ENCODE measurements around the gene CPXM2. TPM values are rescaled to one million over a fixed set of nuclear protein-coding genes. Genes with fewer than 3 reads are reported as not detected.

CPXM2 gene
- total RNA-seq, 1 experiment from 2014 or later, result not detected

- H3K4me1 ChIP-seq (ENCODE audit: control insufficient read depth, insufficient read depth, low read length), result no peaks in the 10 kb centered on the region
- POLR2A ChIA-PET, result no interaction called here
- BruUV-seq (replicated peaks), result no TSS peak
- H3K4me3 ChIP-seq (ENCODE audit: low read depth in 2 of 2, low read length in 2 of 2), result no peak overlapping the region
- intact Hi-C loops (cut with micrococcal nuclease; ENCODE audit: unreplicated experiment) (no loop called here), in situ Hi-C loops (cut with HindIII; ENCODE audit: low pct_unique_long_range_greater_than_20kb, low sequenced_read_pairs) (no loop called here)
- peaks cover 22% of the 10 kb centered on the region for H3K27me3 ChIP-seq (ENCODE audit: control insufficient read depth, insufficient read depth, low read length)
- CTCF ChIA-PET, result no interaction called here
- no peak overlapping the region for H3K27ac ChIP-seq (ENCODE audit: low read length)
- H3K9me3 ChIP-seq (ENCODE audit: control insufficient read depth, insufficient read depth, low read depth, low read length), result no peaks in the 10 kb centered on the region
- TF ChIP-seq POLR2AphosphoS5 (IDR thresholded peaks at IDR 0.05; ENCODE audit: low read depth, low read length) (no peak), SIN3A (IDR thresholded peaks at IDR 0.05; ENCODE audit: borderline replicate concordance, insufficient read depth, low read depth, low read length) (no peak), CTCF (IDR thresholded peaks at IDR 0.05) (no peak), TCF7L2 (IDR thresholded peaks at IDR 0.05; ENCODE audit: low read depth, low read length) (no peak)
- TF ChIP-seq, protein P1, sequence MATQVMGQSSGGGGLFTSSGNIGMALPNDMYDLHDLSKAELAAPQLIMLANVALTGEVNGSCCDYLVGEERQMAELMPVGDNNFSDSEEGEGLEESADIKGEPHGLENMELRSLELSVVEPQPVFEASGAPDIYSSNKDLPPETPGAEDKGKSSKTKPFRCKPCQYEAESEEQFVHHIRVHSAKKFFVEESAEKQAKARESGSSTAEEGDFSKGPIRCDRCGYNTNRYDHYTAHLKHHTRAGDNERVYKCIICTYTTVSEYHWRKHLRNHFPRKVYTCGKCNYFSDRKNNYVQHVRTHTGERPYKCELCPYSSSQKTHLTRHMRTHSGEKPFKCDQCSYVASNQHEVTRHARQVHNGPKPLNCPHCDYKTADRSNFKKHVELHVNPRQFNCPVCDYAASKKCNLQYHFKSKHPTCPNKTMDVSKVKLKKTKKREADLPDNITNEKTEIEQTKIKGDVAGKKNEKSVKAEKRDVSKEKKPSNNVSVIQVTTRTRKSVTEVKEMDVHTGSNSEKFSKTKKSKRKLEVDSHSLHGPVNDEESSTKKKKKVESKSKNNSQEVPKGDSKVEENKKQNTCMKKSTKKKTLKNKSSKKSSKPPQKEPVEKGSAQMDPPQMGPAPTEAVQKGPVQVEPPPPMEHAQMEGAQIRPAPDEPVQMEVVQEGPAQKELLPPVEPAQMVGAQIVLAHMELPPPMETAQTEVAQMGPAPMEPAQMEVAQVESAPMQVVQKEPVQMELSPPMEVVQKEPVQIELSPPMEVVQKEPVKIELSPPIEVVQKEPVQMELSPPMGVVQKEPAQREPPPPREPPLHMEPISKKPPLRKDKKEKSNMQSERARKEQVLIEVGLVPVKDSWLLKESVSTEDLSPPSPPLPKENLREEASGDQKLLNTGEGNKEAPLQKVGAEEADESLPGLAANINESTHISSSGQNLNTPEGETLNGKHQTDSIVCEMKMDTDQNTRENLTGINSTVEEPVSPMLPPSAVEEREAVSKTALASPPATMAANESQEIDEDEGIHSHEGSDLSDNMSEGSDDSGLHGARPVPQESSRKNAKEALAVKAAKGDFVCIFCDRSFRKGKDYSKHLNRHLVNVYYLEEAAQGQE (IDR thresholded peaks at IDR 0.05; ENCODE audit: insufficient read depth in 1 of 2, low read depth in 2 of 2, low read length in 1 of 2), result no peak
- H3K36me3 ChIP-seq (ENCODE audit: control insufficient read depth, insufficient read depth, low read length), result no peaks in the 10 kb centered on the region
- DNase-seq (ENCODE audit: low read depth, low spot score) (no peak), ATAC-seq (no peak)
Observed at GRCh38 chr10:123774132-123774742, 117.4 kb downstream of the CPXM2 start.

DNA sequence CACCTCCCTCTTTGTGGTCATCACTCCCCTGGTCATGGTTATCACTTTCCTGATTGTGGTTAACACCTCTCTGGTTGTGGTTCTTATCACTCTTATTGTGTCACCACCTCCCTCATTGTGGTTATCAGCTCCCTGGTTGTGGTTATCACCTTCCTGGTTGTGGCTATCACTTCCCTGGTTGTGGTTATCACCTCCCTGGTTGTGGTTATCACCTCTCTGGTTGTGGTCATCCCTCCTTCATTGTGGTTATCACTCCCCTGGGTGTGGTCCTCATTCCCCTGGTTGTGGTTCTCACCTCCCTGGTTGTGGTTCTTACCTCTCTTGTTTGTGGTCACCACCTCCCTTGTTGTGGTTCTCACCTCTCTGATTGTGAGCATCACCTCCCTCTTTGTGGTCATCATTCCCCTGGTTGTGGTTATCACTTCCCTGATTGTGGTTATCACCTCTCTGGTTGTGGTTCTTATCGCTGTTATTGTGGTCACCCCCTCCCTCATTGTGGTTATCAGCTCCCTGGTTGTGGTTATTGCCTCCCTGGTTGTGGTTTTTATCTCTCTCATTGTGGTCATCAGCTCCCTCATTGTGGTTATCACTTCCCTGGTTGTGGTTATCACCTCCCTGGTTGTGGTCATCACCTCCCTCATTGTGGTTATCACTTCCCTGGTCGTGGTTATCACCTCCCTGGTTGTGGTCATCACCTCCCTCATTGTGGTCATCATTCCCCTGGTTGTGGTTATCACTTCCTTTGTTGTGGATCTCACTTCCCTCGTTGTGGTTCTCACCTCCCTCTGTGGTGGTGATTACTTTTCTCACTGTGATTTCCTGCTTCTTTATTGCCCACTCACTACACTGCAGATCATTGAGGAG, 118.7 kb downstream of the CPXM2 start:
- Histone ChIP-seq H3K4me3 (ENCODE audit: low read depth in 2 of 2, low read length in 2 of 2) (no peak overlapping the region), H3K27me3 (ENCODE audit: control insufficient read depth, insufficient read depth, low read length) (peaks cover 14% of the 10 kb centered on the region), H3K4me1 (ENCODE audit: control insufficient read depth, insufficient read depth, low read length) (no peaks in the 10 kb centered on the region), H3K27ac (ENCODE audit: low read length) (no peak overlapping the region), H3K36me3 (ENCODE audit: control insufficient read depth, insufficient read depth, low read length) (no peaks in the 10 kb centered on the region), H3K9me3 (ENCODE audit: control insufficient read depth, insufficient read depth, low read depth, low read length) (no peaks in the 10 kb centered on the region)
- ChIA-PET POLR2A (no interaction called here), CTCF (no interaction called here)
- BruUV-seq (replicated peaks), result no TSS peak
- intact Hi-C loops (cut with micrococcal nuclease; ENCODE audit: unreplicated experiment), result no loop called here
- no peak for DNase-seq (ENCODE audit: low read depth, low spot score)
- TF ChIP-seq, protein P1 (IDR thresholded peaks at IDR 0.05; ENCODE audit: insufficient read depth in 1 of 2, low read depth in 2 of 2, low read length in 1 of 2), result no peak
- TF ChIP-seq SIN3A (IDR thresholded peaks at IDR 0.05; ENCODE audit: borderline replicate concordance, insufficient read depth, low read depth, low read length) (no peak), CTCF (IDR thresholded peaks at IDR 0.05) (no peak)
- in situ Hi-C loops (cut with HindIII; ENCODE audit: low pct_unique_long_range_greater_than_20kb, low sequenced_read_pairs), result no loop called here
- no peak for ATAC-seq

All from Panc1 (cell line).